ENCODE results near the gene ATOH7.

DNA sequence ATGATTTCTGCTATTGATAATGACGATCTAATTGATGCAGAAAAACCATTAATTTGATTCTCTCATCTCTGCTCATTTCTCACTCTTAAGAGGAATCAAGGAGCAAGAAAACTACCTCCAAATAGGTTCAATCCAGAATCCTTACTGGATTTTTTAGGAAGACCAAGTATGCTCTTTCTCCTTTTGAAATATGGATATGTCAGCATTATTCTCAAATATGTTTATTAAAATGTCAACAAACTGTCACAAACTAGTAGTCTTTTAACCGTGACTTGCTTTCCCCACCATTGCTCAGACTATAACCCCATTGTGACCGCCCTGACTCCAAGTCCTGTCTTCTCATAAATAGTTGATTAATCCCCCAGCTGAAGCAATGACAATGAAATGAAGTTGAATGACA, 1.1 kb upstream of the ATOH7 start:
- TF ChIP-seq, protein P1, sequence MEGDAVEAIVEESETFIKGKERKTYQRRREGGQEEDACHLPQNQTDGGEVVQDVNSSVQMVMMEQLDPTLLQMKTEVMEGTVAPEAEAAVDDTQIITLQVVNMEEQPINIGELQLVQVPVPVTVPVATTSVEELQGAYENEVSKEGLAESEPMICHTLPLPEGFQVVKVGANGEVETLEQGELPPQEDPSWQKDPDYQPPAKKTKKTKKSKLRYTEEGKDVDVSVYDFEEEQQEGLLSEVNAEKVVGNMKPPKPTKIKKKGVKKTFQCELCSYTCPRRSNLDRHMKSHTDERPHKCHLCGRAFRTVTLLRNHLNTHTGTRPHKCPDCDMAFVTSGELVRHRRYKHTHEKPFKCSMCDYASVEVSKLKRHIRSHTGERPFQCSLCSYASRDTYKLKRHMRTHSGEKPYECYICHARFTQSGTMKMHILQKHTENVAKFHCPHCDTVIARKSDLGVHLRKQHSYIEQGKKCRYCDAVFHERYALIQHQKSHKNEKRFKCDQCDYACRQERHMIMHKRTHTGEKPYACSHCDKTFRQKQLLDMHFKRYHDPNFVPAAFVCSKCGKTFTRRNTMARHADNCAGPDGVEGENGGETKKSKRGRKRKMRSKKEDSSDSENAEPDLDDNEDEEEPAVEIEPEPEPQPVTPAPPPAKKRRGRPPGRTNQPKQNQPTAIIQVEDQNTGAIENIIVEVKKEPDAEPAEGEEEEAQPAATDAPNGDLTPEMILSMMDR (IDR thresholded peaks at IDR 0.05) = no peak
- no peak for TF ChIP-seq POLR2A (IDR thresholded peaks at IDR 0.05)

Measured in prostate gland (tissue), 2 donors.